ENCODE results near the gene RXRB.

RXRB gene

DNA sequence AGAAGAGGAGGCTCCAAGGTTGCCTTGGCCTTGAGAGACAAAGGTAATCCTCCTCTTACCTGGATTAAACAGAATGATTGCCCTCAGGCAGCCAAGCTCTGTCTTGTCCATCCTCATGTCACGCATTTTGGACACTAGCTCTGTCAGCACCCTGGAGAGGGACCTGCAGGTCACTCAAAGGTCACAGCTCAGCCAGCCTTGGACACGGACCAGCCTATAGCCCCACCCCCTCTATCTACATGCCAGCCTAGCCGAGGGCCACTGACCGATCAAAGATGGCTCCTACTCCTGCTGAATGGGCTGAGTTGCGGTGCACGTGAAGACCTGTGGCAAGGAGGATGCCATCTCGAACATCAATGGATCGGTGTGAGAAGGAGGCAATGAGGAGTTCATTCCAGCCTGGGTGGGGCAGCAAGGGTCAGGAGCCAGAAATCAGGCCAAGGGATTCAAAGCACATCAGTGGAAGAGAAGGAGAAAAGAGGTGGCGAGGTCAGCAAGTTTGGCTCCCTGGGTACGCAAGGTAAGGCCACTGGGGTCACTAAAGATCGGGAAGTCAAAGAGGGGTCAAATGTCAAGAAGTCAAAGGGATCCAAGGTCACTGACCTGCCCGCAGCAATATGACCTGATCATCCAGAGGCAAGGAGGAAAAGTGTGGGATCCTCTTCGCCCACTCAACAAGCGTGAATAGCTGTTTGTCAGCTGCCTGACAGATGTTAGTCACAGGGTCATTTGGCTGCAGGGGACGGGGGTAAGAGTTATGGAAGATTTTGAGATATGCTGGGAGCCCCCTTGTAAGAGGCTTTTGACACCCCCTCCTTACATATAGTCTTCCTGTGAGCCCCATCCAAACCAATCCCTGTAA, 4.9 kb downstream of the RXRB start:
- DNase-seq, result peak in 1 of 2 donors; percentile 33

GRCh38 chr6:33194431-33194979, 6.0 kb downstream of the RXRB start:
- no peak for DNase-seq

GRCh38 chr6:33193619-33194018, 6.8 kb downstream of the RXRB start:
- DNase-seq, result peak; percentile 45 to 49

GRCh38 chr6:33192671-33193602, 7.5 kb downstream of the RXRB start:
- no peak for DNase-seq

GRCh38 chr6:33192105-33192646, 8.3 kb downstream of the RXRB start, which contains the start of gene COL11A2:
Gene COL11A2, minus strand, starts transcription at chr6:33192467. Its CDS starts 227 bp downstream, at chr6:33192240.
- DNase-seq, result no peak

GRCh38 chr6:33191383-33192104, 8.9 kb downstream of the RXRB start:
- DNase-seq, result no peak

DNA sequence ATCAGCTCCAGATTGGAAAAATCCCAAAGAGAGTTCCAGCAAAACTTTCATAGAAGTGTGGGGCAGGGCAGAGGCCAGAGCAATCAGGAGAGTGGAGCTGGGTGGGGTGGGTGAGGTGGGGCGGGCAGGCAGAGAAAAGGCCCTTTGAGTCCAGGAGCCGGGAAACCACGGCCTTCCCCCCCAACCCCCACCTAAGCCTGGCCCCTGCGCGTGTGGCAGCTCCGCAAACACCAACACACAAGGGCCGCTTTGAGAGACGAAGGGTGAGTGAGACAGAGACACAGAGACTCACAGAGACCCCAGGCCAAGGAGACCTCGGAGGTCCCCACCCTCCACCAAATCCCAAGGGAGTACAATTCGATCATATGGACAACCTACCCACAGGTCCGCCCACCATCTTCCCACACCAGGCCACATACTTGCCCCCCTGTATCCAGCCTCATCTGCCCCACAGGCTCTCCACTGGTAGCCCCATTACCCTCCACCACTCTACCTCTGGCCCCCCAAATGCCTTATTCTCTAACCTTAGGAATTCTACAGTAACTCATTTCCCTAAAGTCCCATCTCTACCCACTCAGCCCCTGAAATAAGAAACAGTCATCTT, 9.9 kb downstream of the RXRB start:
- DNase-seq, result no peak

DNA sequence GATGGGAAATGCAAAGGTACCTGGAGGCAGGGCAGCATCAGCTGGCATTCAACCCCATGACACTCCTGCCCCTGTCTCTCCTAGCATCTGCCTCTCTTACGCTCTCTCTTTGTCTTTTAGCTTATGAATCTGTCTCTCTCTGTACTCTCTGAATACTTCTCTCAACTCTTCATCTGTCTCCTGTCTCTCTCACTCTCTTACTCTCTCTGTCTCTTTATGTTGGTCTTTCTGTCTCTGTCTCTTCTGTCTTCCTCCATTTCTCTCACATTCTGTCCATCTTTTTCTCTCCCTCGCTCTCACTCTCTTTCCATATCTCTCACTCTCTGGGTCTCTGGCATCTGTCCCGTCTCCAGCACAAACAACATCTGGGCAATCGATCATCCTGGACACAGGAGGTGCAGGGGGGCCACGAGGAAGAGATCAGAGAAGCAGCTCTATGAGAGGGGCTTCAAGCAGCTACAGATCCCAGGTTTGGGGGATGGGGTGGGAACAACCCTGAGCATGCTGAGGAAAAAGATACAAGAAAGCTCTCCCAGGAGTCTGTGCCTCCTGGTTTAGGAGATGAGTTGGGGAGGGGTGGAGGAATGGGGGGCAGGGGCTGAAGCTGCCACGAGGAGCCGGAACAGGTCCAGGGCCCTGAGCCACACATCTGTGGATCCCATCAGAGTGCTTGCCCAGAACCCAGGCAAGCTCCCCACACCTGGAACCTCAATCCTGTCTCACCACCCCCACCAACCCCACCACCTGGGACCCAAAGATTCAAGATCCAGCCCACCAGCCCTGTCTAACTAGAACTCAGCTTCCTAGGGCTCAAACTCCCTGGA, 10.6 kb downstream of the RXRB start:
- no peak for DNase-seq

DNA sequence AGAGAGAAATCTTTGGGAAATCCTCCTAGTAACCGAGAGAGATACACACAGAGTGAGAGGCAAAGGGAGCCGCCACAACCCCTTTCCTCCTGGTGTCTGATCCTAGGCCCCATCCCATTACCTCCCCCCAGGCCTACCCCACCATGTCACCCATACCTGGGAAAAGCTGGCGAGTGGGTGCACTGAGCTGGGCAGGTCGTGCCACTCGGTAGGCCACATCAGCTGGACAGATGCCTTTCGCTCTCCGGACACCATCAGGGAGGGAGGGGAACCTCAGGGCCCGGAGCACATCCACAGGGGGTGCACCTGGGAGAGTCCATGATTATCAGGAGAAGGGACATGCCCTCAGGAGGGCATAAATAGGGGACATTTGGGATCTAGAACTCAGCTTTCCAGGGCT, 11.3 kb downstream of the RXRB start:
- no peak for DNase-seq

DNA sequence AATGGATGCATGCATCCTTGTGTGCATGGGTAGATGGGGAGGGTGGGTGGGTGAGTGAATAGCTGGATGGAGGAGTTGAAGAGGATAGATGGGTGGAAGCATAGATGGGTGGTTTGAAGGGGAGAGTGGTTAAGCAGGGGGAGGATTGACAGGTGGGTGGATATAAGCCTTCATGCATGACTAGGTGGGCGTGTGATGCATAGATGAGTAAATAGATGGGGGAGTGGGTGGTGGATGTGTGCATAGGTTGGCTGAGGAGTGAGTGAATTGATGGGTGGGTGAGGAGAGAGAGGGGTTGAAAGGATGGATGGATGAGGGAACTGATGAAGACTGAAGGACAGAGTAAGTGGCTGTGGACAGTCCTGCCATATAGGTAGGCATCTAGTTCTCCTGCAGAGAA, 12.7 kb downstream of the RXRB start:
- no peak for DNase-seq

DNA sequence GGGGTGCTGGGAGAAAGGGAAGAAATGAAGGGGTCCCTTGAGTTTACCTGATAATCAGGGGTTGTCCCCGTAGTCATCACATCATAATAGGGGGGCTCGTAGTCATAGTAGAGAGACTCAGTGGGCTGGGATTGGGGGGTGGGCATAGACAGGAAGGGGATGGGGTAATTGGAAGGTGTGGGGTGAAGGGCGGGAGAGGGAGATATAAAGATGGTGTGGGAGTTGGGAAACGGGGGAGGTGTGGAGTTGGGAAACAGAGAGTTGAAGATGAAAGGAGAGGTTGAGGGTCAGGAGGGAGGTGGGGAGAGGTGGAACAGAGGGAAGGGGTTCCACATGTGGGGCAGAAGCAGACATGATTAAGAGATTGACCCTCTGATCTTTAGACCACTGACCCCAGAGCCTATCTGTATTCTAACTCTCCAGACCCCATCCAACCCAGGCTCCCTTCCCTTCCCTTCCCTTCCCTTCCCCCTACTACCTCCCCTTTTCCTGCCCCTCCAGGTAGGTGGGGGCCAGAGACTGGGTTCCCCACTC, 14.7 kb downstream of the RXRB start:
- no peak for DNase-seq

GRCh38 chr6:33185190-33185589, 15.3 kb downstream of the RXRB start:
- DNase-seq, result no peak

DNA sequence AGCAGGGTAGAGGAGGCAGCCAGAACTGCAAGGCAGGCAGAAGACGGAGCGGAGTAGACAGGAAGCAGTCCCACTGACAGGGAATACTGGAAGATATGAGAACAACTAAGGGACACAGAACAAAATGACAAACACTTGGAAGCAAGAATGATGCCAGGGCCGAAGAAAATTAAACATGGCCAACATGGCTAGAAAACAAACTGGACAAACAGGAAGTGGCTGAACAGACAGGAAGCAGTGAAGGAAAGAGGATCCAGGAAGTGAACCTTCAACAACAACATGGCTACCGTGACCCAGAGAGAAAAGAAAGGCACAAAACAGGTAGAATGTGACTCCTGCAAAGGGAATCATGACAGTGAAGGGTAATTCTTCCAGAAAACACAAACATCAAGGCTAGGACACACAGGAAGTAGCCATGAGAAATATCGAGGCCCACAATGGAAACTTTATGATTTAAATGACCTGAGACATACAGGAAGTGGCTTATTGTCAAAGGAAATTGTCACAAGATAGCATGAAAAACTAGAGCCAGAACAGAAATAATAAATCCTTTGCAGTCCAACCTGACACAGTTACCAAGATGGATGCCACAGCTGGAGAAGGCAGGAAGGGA, 17.3 kb downstream of the RXRB start:
- peak in 1 of 2 donors; percentile 15 for DNase-seq

DNA sequence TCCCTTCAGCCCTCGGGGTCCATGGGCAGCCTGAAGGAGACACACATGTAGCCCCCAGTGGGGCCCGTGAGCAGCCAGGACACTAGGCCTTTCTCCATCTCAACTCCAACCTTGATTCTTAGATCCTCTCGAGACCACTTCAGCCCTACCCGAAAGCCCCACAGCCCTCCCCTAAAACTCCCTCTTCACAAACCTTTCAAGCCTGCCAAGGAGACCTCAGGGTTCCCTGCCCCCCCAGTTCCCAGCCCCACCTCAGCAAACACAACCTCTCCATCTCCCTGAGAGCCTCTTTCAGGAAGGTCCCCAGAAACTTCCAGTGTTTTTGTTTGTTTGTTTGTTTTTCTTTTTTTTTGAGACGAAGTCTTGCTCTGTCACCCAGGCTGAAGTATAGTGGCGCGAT, 19.3 kb downstream of the RXRB start:
- no peak for DNase-seq

GRCh38 chr6:33178755-33179475, 21.6 kb downstream of the RXRB start:
- DNase-seq, result no peak

GRCh38 chr6:33177552-33178446, 22.7 kb downstream of the RXRB start:
- no peak for DNase-seq

GRCh38 chr6:33176906-33177305, 23.6 kb downstream of the RXRB start:
- DNase-seq, result no peak

DNA sequence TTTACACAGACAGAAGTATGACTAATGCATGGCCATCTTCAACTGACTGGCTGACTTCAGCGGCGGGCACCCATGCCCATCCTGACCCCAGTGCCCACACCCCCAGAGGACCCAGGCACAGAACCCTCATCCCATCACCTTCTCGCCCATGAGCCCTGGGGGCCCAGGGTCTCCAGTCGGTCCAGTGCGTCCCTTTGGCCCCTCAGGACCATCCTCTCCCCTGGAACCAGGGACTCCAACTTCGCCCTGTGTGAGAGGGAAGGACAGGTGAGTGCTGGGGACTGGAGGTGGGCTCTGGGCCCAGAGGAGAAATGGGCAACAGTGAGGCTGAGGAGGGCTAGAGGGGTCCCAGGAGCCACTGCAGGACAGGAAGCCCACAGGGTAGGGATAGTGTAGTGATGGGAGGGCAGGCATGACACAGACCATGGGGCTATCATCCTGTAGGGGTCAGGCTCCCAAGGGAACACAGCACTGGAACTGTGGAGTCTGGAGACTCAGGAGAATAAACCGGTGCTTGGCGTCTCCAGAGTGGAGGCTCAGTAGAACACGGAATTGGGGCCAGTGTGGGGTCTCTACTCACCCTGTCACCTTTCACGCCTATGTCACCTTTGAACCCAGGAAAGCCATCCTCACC, 24.9 kb downstream of the RXRB start:
- DNase-seq, result no peak

Data from inflammatory macrophage treated with lipopolysaccharide for 1 hour (primary cell).